ENCODE data around the gene ABHD14A.
A peak's percentile ranks its signal among the peaks of the same experiment; 100 is the strongest.

Gene ABHD14A

DNA sequence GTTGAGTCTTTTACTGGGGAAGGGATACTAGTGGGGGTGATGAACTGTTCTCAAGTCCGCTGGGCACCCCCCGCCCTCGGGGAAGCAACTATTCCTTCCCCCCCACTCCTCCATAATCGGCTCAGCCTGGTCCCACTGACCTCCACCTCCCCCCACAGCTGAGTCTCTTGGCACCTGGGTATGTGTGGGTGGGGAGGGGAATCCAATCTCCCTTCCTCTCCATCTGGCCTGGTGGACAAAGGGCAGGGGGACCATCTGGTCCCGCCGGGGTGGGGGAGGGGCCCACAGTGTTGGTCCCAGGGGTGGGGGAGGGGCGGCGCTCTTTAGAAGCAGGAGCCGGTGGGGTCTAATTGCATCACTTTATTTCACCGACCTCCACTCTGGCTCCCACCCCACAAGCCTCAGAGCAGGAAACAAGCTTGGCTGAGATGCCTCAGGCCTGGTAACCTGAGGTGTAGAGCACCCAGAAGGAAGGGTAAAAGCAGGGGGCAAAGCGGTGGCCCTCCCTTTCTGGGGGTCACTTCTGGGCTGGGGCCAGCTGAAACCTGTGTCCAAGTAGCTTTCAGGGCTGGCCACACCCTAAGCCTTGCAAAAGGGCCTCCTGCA lies 6.6 kb upstream of the ABHD14A start:
- H3K4me3 ChIP-seq (replicated peaks in 1 of 2; ENCODE audit: low read depth in 2 of 2, low read length in 2 of 2) = peak overlapping the region; percentile 60 to 67
- TF ChIP-seq, protein P1, sequence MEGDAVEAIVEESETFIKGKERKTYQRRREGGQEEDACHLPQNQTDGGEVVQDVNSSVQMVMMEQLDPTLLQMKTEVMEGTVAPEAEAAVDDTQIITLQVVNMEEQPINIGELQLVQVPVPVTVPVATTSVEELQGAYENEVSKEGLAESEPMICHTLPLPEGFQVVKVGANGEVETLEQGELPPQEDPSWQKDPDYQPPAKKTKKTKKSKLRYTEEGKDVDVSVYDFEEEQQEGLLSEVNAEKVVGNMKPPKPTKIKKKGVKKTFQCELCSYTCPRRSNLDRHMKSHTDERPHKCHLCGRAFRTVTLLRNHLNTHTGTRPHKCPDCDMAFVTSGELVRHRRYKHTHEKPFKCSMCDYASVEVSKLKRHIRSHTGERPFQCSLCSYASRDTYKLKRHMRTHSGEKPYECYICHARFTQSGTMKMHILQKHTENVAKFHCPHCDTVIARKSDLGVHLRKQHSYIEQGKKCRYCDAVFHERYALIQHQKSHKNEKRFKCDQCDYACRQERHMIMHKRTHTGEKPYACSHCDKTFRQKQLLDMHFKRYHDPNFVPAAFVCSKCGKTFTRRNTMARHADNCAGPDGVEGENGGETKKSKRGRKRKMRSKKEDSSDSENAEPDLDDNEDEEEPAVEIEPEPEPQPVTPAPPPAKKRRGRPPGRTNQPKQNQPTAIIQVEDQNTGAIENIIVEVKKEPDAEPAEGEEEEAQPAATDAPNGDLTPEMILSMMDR (IDR thresholded peaks at IDR 0.05; ENCODE audit: low read depth, low read length) = no peak

DNA sequence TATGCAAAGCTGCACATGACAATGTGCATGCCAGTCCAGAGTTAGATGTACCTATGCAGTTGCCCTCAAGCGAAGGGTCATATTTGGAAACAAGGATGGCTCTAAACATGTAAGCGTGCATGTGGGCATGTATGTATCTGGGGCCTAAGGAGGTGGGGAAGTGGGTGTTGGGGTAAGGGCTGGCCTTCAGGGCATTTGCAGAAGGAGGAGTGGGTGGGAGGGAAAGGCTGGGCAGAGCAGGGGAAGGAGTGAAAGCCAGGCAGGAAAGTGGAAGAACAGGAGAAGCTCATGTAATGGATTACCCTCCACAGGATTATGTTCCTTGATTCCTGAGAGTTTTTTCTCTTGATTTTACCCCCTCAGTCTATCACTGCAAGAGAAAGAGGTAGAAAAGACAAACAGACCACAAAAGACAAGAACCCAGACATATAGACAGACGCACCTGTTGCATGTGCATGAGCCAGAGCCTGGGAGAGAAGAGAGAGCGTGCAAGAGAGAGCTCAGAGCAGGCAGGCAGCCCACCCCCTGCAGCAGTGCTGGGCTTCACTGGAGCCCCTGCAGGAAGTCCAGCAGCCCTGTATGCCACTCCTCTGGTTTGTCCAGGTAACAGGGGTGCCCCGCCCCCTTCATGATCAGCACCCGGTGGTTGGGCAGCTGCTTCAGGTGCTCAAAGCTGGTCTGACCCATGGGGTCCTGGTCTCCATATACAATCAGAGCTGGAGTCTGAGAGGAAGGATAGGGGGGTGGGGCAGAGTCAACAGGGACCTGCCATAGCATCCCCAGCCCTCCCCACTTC lies 5.8 kb upstream of the ABHD14A start:
- DNase-seq (ENCODE audit: low read depth in 2 of 2) = no peak
- H3K4me3 ChIP-seq (replicated peaks in 1 of 2; ENCODE audit: low read depth in 2 of 2, low read length in 2 of 2) = no peak overlapping the region
- TF ChIP-seq, protein P1 (IDR thresholded peaks at IDR 0.05; ENCODE audit: low read depth, low read length) = no peak

More for the DNA sequence above, 6.6 kb upstream of the ABHD14A start:
- peak in 1 of 2 donors; percentile 38 for DNase-seq (ENCODE audit: low read depth in 2 of 2)

DNA sequence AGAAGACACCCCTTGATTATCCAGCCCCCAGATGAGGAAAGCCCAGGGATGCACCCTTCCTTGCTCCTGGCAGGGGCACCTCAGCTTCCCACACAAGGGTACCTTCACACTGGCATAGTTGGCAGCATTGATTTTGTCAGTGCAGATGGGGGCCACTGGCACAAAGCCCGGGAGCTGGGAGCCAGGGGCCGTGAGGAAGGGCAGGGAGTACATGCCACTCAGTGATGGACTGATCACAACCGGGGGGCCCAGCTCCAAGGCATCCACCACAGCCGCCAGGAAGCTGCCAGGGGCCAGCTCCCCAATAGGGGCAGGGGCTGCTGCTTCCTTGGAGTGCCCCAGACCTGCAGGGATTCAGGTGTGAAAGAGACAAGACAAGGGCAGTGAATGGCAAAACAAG lies 5.0 kb upstream of the ABHD14A start:
- no peak overlapping the region for H3K4me3 ChIP-seq (replicated peaks in 1 of 2; ENCODE audit: low read depth in 2 of 2, low read length in 2 of 2)

DNA sequence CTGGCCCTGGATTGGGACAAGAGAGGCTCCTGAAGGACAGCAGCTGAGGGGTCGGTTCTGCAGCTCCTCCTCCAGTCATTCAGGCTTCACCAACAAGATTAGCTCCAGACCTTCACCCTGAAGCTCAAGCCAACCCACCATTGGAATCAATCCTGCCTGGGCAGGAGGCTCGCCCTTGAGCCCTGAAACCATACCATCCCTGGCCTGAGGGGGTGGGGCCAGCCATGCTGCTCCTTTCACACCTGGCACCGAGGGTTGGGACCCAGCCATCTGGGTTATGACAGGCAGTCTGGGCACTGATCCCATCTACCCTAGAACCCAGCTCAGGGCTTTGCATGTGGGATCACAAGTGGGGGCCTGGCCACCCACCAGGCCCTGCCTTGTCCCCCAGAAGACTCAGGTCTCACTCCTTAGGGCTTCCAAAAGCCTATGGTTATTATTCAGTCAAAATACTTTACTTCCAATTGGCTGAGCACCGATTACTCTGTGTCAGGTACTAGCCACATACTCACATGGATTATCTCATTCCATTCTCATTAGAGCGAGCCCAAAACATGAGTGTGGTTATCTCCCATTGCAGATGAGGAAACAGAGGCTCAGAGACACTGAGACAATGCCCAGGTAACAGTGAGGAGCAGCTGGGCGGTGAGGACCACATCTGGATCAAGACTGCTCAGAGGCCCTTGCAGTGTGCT lies 4.1 kb upstream of the ABHD14A start:
- no peak for DNase-seq (ENCODE audit: low read depth in 2 of 2)
- TF ChIP-seq, protein P1 (IDR thresholded peaks at IDR 0.05; ENCODE audit: low read depth, low read length) = no peak

More for the DNA sequence above, 5.0 kb upstream of the ABHD14A start:
- TF ChIP-seq, protein P1 (IDR thresholded peaks at IDR 0.05; ENCODE audit: low read depth, low read length) = no peak
- DNase-seq (ENCODE audit: low read depth in 2 of 2) = no peak

DNA sequence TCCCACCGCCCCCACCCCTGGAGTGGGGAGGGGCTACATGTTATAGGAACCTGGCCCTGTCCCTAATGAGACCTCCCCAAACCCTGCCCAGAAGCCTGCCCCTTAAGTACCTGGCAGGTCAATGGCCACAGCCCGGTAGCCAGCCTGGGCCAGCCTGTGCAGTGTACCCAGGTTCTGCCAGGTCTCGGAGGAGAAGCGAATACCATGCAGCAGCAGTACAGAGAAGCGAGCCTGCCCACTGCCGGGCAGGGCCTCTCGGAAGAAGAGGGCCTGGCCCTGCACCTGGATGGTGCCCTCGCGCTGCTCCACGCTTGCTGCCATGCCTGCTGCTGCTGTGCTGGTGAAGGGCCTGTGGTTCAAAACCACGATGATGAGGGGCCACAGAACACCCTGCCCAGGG lies 3.5 kb upstream of the ABHD14A start:
- no peak overlapping the region for H3K4me3 ChIP-seq (replicated peaks in 1 of 2; ENCODE audit: low read depth in 2 of 2, low read length in 2 of 2)
- TF ChIP-seq, protein P1 (IDR thresholded peaks at IDR 0.05; ENCODE audit: low read depth, low read length) = no peak

More for the DNA sequence above, 4.1 kb upstream of the ABHD14A start:
- H3K4me3 ChIP-seq (replicated peaks in 1 of 2; ENCODE audit: low read depth in 2 of 2, low read length in 2 of 2) = no peak overlapping the region

DNA sequence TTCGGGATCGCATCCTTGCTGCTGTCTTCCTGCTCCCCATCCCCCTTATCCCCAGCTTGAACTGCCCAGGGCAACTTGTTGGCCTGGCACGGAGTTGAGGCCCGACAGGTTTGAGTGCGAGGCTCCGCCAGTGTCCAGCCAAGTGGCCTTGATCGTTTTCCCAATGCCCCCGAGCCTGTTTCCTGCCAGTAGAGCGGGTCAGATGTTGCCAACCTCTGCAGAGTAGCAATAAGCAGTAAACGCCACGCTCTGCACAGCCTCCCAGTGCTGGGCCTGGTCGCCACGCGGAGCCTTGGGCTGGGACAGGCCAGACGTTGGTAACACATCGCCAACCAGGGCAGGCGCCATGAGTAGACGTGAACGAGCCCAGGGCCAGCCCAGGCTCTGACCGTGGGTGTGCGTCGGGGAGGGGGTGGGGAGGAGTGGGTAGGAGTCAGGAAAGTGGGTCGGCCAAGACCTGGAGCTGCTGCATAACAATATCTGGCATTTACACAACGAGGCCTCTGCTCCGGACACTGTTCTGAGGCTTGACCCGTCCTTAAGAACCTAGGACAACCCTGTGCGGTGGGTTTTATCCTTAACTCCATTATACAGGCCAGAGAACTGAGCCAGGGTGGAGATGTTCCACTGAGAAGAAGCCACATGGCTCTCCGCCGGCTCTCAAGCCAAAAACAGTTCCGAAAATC lies 444 bp upstream of the ABHD14A start:
- no peak for DNase-seq (ENCODE audit: low read depth in 2 of 2)

More for the DNA sequence above, 3.5 kb upstream of the ABHD14A start:
- DNase-seq (ENCODE audit: low read depth in 2 of 2) = no peak

More for the DNA sequence above, 444 bp upstream of the ABHD14A start:
- peak overlapping the region; percentile 75 to 82 for H3K4me3 ChIP-seq (replicated peaks in 1 of 2; ENCODE audit: low read depth in 2 of 2, low read length in 2 of 2)
- TF ChIP-seq, protein P1 (IDR thresholded peaks at IDR 0.05; ENCODE audit: low read depth, low read length) = no peak

All from cardiac fibroblast (primary cell).